HEK293T (cell line): ENCODE data around the gene WDFY1.

Experiments
- CTCF ChIA-PET: fragments of 350-600 bp; formaldehyde crosslinking; extraction: SDS; loops from one replicate; lab custom pipeline; 2021; ENCODE audit warnings: antibody characterized with exemption, inconsistent platforms; lab: Yijun Ruan, JAX
- POLR2A ChIA-PET: fragments of 350-600 bp; formaldehyde crosslinking; extraction: SDS; loops from one replicate; lab custom pipeline; 2020; ENCODE audit warnings: antibody characterized with exemption, inconsistent platforms; lab: Yijun Ruan, JAX
- DNase-seq: peaks from one replicate; pipeline ENCODE4 v3.0.0; 2012; ENCODE audit warnings: mixed read lengths; ENCODE audit errors: extremely low spot score
- ARNT ChIP-seq: fragments of 450-650 bp; IDR thresholded peaks from 2 replicates; pipeline ENCODE4 v1.6.1; 2017; ENCODE audit warnings: mild to moderate bottlenecking
- BHLHE40 ChIP-seq: fragments of 450-650 bp; IDR thresholded peaks from 2 replicates; pipeline ENCODE4 v1.6.1; 2016; ENCODE audit warnings: mild to moderate bottlenecking, moderate library complexity, borderline replicate concordance
- CTBP1 ChIP-seq: fragments of 450-650 bp; IDR thresholded peaks from 2 replicates; pipeline ENCODE4 v1.6.1; 2016; ENCODE audit warnings: borderline replicate concordance
- ELF4 ChIP-seq: fragments of 450-650 bp; IDR thresholded peaks from 2 replicates; pipeline ENCODE4 v1.6.1; 2017; ENCODE audit warnings: antibody characterized with exemption
- FOXA1 ChIP-seq: fragments of 450-650 bp; IDR thresholded peaks from 2 replicates; pipeline ENCODE4 v1.6.1; 2016; ENCODE audit warnings: mild to moderate bottlenecking
- FOXK2 ChIP-seq: fragments of 450-650 bp; IDR thresholded peaks from 2 replicates; pipeline ENCODE4 v1.6.1; 2016; ENCODE audit warnings: mild to moderate bottlenecking
- FOXM1 ChIP-seq: fragments of 450-650 bp; IDR thresholded peaks from 2 replicates; pipeline ENCODE4 v1.6.1; 2017; ENCODE audit warnings: mild to moderate bottlenecking, borderline replicate concordance
- HDGF ChIP-seq: fragments of 450-650 bp; IDR thresholded peaks from 2 replicates; pipeline ENCODE4 v1.6.1; 2017; ENCODE audit warnings: antibody characterized with exemption, borderline replicate concordance
- L3MBTL2 ChIP-seq: fragments of 450-650 bp; conservative IDR thresholded peaks from 2 replicates; pipeline ENCODE4 v1.6.1; 2016; ENCODE audit warnings: mild to moderate bottlenecking
- LEF1 ChIP-seq: fragments of 450-650 bp; IDR thresholded peaks from 2 replicates; pipeline ENCODE4 v1.6.1; 2017; ENCODE audit warnings: mild to moderate bottlenecking, borderline replicate concordance
- NFRKB ChIP-seq: fragments of 450-650 bp; IDR thresholded peaks from 2 replicates; pipeline ENCODE4 v1.6.1; 2016; ENCODE audit warnings: mild to moderate bottlenecking, moderate library complexity
- PKNOX1 ChIP-seq: fragments of 450-650 bp; IDR thresholded peaks from 2 replicates; pipeline ENCODE4 v1.6.1; 2016
- SP1 ChIP-seq: fragments of 450-650 bp; IDR thresholded peaks from 2 replicates; pipeline ENCODE4 v1.6.1; 2017
- SUZ12 ChIP-seq: fragments of 450-650 bp; IDR thresholded peaks from 2 replicates; pipeline ENCODE4 v1.6.1; 2016; ENCODE audit warnings: mild to moderate bottlenecking
- TARDBP ChIP-seq: fragments of 450-650 bp; IDR thresholded peaks from 2 replicates; pipeline ENCODE4 v1.6.1; 2016
- ZNF384 ChIP-seq: fragments of 450-650 bp; IDR thresholded peaks from 2 replicates; pipeline ENCODE4 v1.6.1; 2016

WDFY1 gene

GRCh38 chr2:223860809-223861738 lies 84.1 kb downstream of the WDFY1 start:
- DNase-seq = no peak
- CTCF ChIA-PET = interaction anchor here (2.0 kb wide), 1 partner anchor 80 kb away, joined by 6 read pairs; no protein-coding TSS in a partner anchor
- POLR2A ChIA-PET = no interaction called here
- TF ChIP-seq BHLHE40 (no peak), SUZ12 (no peak), LEF1 (no peak), HDGF (no peak), NFRKB (no peak), PKNOX1 (no peak), CTBP1 (no peak), FOXM1 (no peak), FOXA1 (no peak), SP1 (no peak), L3MBTL2 (no peak), ELF4 (no peak), TARDBP (no peak), ARNT (no peak), ZNF384 (no peak), FOXK2 (no peak)

GRCh38 chr2:223859070-223859469 lies 86.1 kb downstream of the WDFY1 start:
- CTCF ChIA-PET = no interaction called here
- POLR2A ChIA-PET = no interaction called here
- DNase-seq = no peak
- no peak for TF ChIP-seq FOXA1
- TF ChIP-seq NFRKB = no peak
- no peak for TF ChIP-seq ARNT
- TF ChIP-seq SUZ12 = no peak
- TF ChIP-seq CTBP1 = no peak
- no peak for TF ChIP-seq SP1
- no peak for TF ChIP-seq ELF4
- TF ChIP-seq L3MBTL2 = no peak
- no peak for TF ChIP-seq FOXK2
- no peak for TF ChIP-seq LEF1
- no peak for TF ChIP-seq BHLHE40
- TF ChIP-seq TARDBP = no peak
- no peak for TF ChIP-seq HDGF
- no peak for TF ChIP-seq FOXM1
- no peak for TF ChIP-seq ZNF384
- no peak for TF ChIP-seq PKNOX1

- CTCF ChIA-PET = no interaction called here
- TF ChIP-seq HDGF = no peak
- no peak for TF ChIP-seq ELF4
- no peak for TF ChIP-seq ZNF384
- TF ChIP-seq FOXK2 = no peak
- TF ChIP-seq PKNOX1 = no peak
- no peak for TF ChIP-seq L3MBTL2
- TF ChIP-seq NFRKB = no peak
- no peak for TF ChIP-seq LEF1
- TF ChIP-seq BHLHE40 = no peak
- POLR2A ChIA-PET = no interaction called here
- no peak for DNase-seq
Measured at GRCh38 chr2:223856584-223856983, 88.6 kb downstream of the WDFY1 start.

GRCh38 chr2:223856021-223856420 lies 89.1 kb downstream of the WDFY1 start:
- no peak for TF ChIP-seq CTBP1
- no peak for TF ChIP-seq BHLHE40
- TF ChIP-seq LEF1 = no peak
- TF ChIP-seq SP1 = no peak
- no peak for TF ChIP-seq FOXA1
- no peak for TF ChIP-seq NFRKB
- no peak for TF ChIP-seq SUZ12
- TF ChIP-seq HDGF = no peak
- no peak for TF ChIP-seq ZNF384
- TF ChIP-seq ELF4 = no peak
- no peak for DNase-seq
- POLR2A ChIA-PET = no interaction called here
- CTCF ChIA-PET = no interaction called here

GRCh38 chr2:223855426-223855825 lies 89.7 kb downstream of the WDFY1 start:
- DNase-seq = no peak
- no peak for TF ChIP-seq L3MBTL2
- TF ChIP-seq NFRKB = no peak
- no peak for TF ChIP-seq ARNT
- TF ChIP-seq ZNF384 = no peak
- TF ChIP-seq ELF4 = no peak
- no peak for TF ChIP-seq PKNOX1
- no peak for TF ChIP-seq BHLHE40
- TF ChIP-seq TARDBP = no peak
- no peak for TF ChIP-seq HDGF
- TF ChIP-seq FOXA1 = no peak
- no peak for TF ChIP-seq SP1
- no peak for TF ChIP-seq FOXK2
- TF ChIP-seq LEF1 = no peak
- TF ChIP-seq FOXM1 = no peak
- no peak for TF ChIP-seq CTBP1
- ChIA-PET CTCF (no interaction called here), POLR2A (no interaction called here)
